Stimulated activated CD4-positive, alpha-beta T cell treated with anti-CD3 and anti-CD28 coated beads, Interleukin-1b, Interleukin-23, amount 100 ng/mL, for 1 hour (primary cell): ENCODE results near the gene COL23A1.

ENCODE experiments used
- DNase-seq, 2 donors: peaks; one replicate each; pipeline ENCODE4 v3.0.0-alpha.2; 2020; ENCODE audit warnings: low read depth in 2 of 2

The COL23A1 gene

DNA sequence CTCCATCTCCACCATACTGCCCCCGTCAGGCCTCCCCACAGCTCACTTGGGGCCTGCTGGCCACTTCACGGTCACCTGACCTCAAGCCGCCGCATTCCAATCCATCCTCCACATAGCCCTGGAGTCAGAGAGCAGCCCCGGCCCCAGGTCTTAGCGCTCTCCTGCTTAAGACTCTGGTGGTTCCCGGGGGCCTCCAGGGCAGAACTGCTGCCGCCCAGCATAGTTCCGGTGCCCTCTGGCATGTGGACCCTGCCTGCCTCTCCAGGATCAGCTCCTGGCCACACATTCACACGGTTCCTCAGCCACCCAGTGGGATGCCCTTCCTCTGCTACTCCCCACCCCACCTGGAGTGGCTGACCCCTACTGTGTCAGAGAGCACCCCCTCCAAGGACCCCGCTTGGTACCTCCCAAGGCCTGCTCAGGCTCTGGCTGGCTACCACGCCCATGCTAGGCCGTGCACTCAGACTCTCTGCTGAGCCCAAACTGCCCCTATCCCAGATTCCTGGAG, 366.3 kb downstream of the COL23A1 start:
- no peak for DNase-seq

- no peak for DNase-seq
Observed at GRCh38 chr5:178223196-178223773, 366.9 kb downstream of the COL23A1 start.

GRCh38 chr5:178222292-178222691, 367.9 kb downstream of the COL23A1 start:
- DNase-seq, result no peak

DNA sequence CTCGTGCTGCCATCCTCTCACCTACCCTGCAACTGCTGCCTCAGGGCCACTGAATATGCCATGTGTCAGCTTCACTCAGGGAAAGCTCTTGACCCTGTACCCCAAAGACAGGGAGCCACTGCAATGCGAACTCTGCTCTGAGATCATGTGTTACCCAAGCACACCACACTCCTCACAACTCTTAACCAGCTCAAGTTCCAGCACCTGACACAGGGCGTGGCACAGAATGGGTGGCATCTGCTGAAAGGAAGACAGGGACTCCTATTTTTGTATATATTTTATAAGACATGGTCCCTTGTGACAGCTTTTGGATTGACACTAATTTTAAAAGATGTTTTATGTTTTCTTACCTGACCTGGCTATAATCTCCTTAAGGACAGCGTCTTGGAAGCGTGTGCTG, 368.3 kb downstream of the COL23A1 start:
- no peak for DNase-seq

DNA sequence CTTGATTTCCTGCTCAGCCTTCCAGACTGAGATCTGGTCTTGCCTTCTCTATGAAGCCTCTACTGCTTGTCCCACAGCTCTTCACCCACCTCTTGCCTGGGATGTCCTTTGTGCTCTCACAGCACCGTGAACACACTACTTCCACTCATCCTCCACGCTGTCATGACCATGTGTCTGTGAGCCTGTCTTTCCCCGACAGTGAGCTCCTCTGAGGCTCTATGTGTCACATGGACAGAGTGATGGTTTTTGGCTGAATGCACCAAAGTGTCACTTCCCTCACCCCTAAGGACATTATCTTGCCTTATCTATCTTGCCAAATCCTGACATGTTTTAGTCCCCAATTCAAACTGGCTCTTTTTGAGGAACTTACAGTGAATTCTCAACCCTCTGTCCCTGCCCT, 368.9 kb downstream of the COL23A1 start:
- no peak for DNase-seq

DNA sequence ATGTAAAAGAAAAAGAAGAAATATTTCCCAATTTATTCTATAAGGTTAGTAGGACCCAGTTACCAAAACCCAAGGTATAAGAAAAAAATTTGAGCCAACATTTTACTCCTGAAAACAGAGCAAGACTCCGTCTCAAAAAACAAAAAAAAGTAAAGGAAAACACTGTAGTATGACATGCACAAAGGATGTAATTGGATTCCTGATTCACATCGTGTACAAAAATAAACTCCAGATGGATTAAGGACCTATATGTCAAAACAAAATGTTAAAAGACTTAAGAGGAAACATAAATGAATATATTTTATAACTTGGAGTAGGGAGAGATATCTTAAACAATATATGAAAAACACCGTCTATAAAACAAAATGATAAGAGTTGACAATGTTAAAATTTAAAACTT, 371.4 kb downstream of the COL23A1 start:
- DNase-seq, result no peak

DNA sequence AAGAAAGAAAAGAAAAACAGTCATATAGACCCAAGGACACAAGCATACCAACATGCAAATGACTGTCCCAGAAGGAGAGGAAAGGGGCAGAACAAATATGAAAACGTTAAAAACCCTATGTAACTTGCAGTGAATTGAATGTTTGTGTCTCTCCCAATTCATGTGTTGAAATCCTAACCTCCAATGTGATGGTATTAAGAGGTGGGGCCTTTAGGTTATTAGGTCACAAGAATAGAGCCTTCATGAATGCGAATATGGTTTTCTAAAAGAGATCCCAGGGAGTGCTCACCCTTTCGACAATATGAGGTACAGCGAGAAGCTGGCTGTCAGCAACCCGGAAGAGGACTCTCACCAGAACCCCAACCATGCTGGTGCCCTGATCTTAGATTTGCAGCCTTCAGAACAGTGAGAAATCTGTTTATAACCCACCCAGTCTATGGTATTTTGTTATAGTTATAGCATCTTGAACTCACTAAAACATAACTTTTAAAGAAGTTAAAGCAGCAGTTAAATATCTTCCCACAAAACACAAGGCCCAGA, 371.9 kb downstream of the COL23A1 start:
- no peak for DNase-seq

DNA sequence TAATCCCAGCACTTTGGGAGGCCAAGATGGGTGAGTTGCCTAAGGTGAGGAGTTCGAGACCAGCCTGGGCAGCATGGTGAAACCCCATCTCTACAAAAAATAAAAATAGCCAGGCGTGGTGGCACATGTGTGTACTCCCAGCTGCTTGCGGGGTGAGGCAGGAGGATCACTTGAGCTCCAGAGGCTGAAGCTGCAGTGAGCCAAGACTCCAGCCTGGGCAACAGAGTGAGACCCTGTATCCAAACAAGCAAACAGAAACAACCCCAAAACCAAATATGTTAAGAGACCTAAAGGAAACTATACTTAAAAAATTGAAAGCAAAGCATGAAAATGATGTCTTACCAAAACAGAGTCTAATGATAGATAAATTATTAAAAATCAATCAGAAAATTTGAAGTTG, 373.4 kb downstream of the COL23A1 start:
- no peak for DNase-seq

GRCh38 chr5:178216088-178216534, 374.1 kb downstream of the COL23A1 start:
- no peak for DNase-seq

GRCh38 chr5:178215280-178216002, 374.8 kb downstream of the COL23A1 start:
- DNase-seq, result no peak

- DNase-seq, result no peak
Observed at GRCh38 chr5:178214160-178214803, 375.9 kb downstream of the COL23A1 start.

DNA sequence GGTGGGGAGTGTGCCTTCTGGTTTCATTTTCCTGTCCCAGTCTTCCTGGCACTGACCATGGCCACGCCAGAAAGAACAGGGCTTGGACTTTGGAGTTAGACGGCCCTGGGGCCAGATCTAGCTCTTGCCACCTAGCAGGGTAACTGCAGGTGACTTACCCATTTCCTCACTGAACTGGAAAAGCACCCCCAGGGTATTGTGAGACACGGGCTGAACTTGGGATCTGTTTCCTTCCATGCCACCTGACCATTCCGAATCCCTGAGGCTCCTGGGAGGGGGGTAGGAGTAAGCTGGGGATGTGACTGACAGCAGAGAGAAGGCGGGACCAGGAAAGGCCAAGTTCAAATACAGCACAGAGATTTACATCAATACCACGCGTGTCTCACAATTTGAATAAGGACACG, 376.4 kb downstream of the COL23A1 start:
- no peak for DNase-seq

- DNase-seq, result no peak
Observed at GRCh38 chr5:178213003-178213461, 377.2 kb downstream of the COL23A1 start.

- no peak for DNase-seq
Observed at GRCh38 chr5:178212241-178213002, 377.8 kb downstream of the COL23A1 start.

- no peak for DNase-seq
Observed at GRCh38 chr5:178211095-178212048, 378.8 kb downstream of the COL23A1 start.

GRCh38 chr5:178210686-178211085, 379.5 kb downstream of the COL23A1 start:
- no peak for DNase-seq

DNA sequence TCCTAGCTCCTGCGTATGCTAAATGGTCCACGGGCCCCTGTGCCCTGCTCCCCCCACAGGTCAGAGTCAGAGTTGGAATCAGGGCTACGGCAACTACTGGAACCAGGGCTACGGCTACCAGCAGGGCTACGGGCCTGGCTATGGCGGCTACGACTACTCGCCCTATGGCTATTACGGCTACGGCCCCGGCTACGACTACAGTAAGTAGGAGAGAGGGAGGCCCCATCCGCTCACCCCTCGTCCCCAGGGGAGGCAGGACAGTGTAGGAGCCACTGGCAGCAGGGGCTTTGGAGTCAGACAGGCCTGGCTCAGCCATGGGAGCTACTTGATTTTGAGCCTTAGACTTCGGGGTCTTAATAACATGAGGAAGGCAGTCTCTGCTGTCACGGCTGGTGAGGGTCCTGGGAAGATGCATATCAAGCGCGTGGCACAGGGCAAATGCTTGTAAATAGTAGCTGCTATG, 380.1 kb downstream of the COL23A1 start:
- DNase-seq, result no peak

GRCh38 chr5:178209334-178210072, 380.7 kb downstream of the COL23A1 start:
- no peak for DNase-seq

GRCh38 chr5:178208540-178209227, 381.5 kb downstream of the COL23A1 start:
- DNase-seq, result no peak
